Gastroesophageal sphincter (tissue), 4 donors: ENCODE results near the gene NOL3. TPM values are rescaled to one million over a fixed set of nuclear protein-coding genes. Genes with fewer than 3 reads are reported as not detected.
A peak's percentile ranks its signal among the peaks of the same experiment; 100 is the strongest.

Experiments
- ATAC-seq: fragments of 150-250 bp; one replicate; pipeline ENCODE4 v1.9.1; 2016; ENCODE audit warnings: mild to moderate bottlenecking, moderate library complexity
- H3K27ac ChIP-seq, 4 donors: fragments of 200-600 bp; sonication (generic) in 3 of 4; 1 replicate in 3 of 4; 2 replicates in 1 of 4; pipeline ENCODE4 v1.5.1; 2016 to 2019
- H3K27me3 ChIP-seq: fragments of 200-600 bp; sonication (generic); one replicate; pipeline ENCODE4 v1.5.1; 2019
- H3K36me3 ChIP-seq, 2 donors: fragments of 200-600 bp; sonication (generic); one replicate each; pipeline ENCODE4 v1.5.1; 2019; ENCODE audit warnings: control low read depth in 1 of 2
- H3K4me1 ChIP-seq, 3 donors: fragments of 200-600 bp; sonication (generic); 1 replicate in 2 of 3; 2 replicates in 1 of 3; pipeline ENCODE4 v1.5.1; 2016 to 2019; ENCODE audit warnings: control low read depth in 2 of 3
- H3K4me3 ChIP-seq, 2 donors: fragments of 200-600 bp; sonication (generic); one replicate each; pipeline ENCODE4 v1.5.1; 2019; ENCODE audit warnings: mild to moderate bottlenecking in 1 of 2, moderate library complexity in 1 of 2
- H3K9me3 ChIP-seq, 3 donors: fragments of 200-600 bp; sonication (generic); one replicate each; pipeline ENCODE4 v1.5.1; 2017 to 2019; ENCODE audit warnings: control low read depth in 2 of 3
- EP300 ChIP-seq: sonication (generic); formaldehyde crosslinking; IDR thresholded peaks from one replicate; pipeline ENCODE4 v1.6.1; 2017; ENCODE audit warnings: antibody characterized with exemption, mild to moderate bottlenecking
- POLR2A ChIP-seq, 2 donors: fragments of 450-650 bp; IDR thresholded peaks; one replicate each; pipeline ENCODE4 v1.6.1; 2017; ENCODE audit warnings: antibody characterized with exemption in 2 of 2, mild to moderate bottlenecking in 2 of 2, moderate library complexity in 1 of 2
- POLR2AphosphoS5 ChIP-seq: sonication (generic); formaldehyde crosslinking; IDR thresholded peaks from one replicate; pipeline ENCODE4 v1.6.1; 2017; ENCODE audit warnings: antibody characterized with exemption
- WGBS, 2 donors: methylation state at CpG; one replicate each; pipeline ENCODE4 v1.1.5; 2018; ENCODE audit warnings: low coverage in 1 of 2; 5-methylcytosine and 5-hydroxymethylcytosine counted together
- total RNA-seq, 4 donors: library from RNA; depleted of rRNA; stranded (reverse); fragments of >200 nt; gene quantifications; one replicate each; pipeline ENCODE4 v1.1.0, GENCODE V29; 2016
- TF ChIP-seq, protein P1 (sequence below), 4 experiments: fragments of 200-600 bp in 2 of 4; fragments of 450-650 bp in 2 of 4; sonication (generic) in 1 of 4; IDR thresholded peaks; one replicate each; pipeline ENCODE4 v1.5.1; 2017 to 2019; ENCODE audit warnings: antibody characterized with exemption in 4 of 4, mild to moderate bottlenecking in 2 of 4, moderate library complexity in 2 of 4

The NOL3 gene
- total RNA-seq, 4 donors from 2014 or later: 23.0 to 78.9 (median 49.9) TPM

DNA sequence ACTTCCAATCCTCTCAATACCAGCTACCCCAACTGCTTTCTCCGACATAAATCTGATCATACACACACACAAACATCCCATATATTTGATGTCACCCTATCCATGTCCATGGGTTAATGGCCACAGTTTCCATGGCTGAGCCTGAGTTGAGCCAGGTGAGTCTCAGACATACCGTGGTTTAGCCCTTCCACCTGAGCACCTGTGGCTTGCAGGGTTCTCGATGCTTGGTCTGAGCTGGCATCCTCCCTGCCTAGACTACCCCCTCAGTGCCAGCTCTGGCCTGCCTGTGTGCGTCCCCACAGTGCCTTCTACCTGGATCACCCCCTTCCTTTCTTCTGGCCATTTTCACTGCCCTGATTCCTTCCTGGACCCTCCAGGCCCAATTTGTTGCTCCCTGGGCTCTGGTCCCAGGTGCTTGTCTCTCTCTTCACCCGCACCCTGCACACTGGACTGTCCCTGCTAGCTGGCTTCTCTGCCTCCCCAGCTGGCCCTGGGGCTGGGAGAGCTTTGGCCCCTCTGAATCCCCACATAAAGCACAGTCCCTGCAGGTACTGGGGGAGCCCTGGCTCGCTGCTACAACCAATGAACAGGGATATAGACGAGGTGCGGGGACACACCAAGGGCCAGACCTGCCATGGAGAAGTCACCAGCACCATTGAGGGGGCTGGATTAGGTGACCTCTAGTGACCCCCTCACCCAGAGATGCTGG is 35.9 kb downstream of the NOL3 start:
- WGBS, 2 donors: 90 to 92% methylated on average over 3 to 6 of the region's 8 CpGs
- Histone ChIP-seq H3K4me3 (no peak overlapping the region), H3K4me1 (no peaks in the 10 kb centered on the region), H3K9me3 (no peaks in the 10 kb centered on the region), H3K36me3 (peaks cover 0 to 68% of the 10 kb centered on the region in 2 donors), H3K27me3 (no peaks in the 10 kb centered on the region), H3K27ac (no peak overlapping the region)
- no peak for ATAC-seq
- TF ChIP-seq, protein P1, sequence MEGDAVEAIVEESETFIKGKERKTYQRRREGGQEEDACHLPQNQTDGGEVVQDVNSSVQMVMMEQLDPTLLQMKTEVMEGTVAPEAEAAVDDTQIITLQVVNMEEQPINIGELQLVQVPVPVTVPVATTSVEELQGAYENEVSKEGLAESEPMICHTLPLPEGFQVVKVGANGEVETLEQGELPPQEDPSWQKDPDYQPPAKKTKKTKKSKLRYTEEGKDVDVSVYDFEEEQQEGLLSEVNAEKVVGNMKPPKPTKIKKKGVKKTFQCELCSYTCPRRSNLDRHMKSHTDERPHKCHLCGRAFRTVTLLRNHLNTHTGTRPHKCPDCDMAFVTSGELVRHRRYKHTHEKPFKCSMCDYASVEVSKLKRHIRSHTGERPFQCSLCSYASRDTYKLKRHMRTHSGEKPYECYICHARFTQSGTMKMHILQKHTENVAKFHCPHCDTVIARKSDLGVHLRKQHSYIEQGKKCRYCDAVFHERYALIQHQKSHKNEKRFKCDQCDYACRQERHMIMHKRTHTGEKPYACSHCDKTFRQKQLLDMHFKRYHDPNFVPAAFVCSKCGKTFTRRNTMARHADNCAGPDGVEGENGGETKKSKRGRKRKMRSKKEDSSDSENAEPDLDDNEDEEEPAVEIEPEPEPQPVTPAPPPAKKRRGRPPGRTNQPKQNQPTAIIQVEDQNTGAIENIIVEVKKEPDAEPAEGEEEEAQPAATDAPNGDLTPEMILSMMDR (IDR thresholded peaks at IDR 0.05): no peak
- TF ChIP-seq POLR2A (IDR thresholded peaks at IDR 0.05): no peak
- no peak for TF ChIP-seq EP300
- TF ChIP-seq POLR2AphosphoS5: no peak

DNA sequence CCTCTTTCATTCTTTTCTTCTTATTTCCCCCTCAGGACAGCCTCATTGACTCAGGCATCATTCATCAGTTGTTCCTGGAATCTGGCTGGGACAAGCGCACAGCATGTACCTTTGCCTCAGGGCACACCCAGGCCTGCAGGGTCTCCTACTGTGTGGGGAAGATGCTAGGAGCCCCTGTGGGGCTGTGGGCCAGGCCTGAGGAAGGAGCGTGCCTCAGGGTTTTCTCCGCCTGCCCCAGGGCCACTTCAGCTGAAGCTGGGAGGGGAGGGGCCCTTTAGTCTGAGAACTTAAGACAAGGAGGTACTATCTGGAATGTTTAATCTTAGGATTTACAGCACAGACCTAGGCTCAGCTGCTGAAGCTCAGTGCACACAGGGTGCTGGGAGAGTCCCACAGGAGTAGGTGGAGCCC is 36.5 kb downstream of the NOL3 start:
- no peaks in the 10 kb centered on the region for H3K9me3 ChIP-seq
- no peak overlapping the region for H3K4me3 ChIP-seq
- WGBS, 2 donors: no CpG with 5 or more reads among the region's 3 CpGs
- TF ChIP-seq POLR2AphosphoS5 (no peak), POLR2A (IDR thresholded peaks at IDR 0.05) (no peak), EP300 (no peak)
- TF ChIP-seq, protein P1 (IDR thresholded peaks at IDR 0.05): no peak
- H3K4me1 ChIP-seq: no peaks in the 10 kb centered on the region
- no peaks in the 10 kb centered on the region for H3K27me3 ChIP-seq
- H3K36me3 ChIP-seq: peaks cover 0 to 65% of the 10 kb centered on the region in 2 donors
- ATAC-seq: no peak
- no peak overlapping the region for H3K27ac ChIP-seq

DNA sequence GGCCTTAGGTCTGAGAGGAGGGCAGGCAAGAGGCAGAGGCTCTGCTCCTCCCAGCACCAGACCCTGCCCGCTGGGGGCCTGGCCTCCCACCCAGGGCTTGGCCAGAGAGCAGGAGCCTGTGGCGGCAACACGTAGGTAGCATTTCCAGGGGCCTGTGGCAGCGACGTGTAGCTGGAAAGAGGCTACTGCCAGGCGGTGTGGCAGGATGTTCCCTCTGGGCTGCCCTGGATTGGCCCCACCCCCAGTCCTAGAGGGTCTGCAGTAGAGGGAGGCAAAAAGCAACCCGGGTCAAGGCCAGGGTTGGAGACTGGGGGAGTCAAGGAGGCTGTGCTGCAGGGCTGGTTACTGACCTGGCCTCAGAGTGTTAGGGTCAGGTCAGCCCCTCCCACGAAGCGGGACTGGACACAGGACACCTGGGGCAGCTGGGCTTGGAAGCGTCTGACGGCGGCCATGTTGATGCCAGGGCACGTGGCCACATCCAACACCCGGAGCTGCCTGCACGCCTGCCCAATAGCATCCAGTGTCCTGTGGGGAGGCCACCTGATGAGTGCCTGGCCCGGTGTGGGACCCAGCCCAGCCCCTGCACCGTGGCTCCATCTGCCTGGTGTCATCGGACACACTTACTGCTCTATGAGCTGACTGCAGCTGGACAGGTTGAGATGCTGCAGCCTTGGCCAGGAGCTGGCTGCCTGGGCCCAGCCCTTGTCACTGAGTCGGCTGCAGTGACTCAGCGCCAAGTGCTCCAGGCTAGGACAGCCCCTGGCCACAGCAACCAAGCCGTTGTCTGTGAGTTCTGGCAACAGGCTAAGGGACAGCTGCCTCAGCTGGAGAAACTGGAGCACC is 37.1 kb downstream of the NOL3 start:
- 33% methylated on average over 1 of the region's 21 CpGs; no CpG with 5 or more reads in 1 of the 2 donors for WGBS, 2 donors
- ATAC-seq: no peak
- Histone ChIP-seq H3K4me1 (no peaks in the 10 kb centered on the region), H3K36me3 (peaks cover 0 to 58% of the 10 kb centered on the region in 2 donors), H3K27ac (no peak overlapping the region), H3K4me3 (no peak overlapping the region), H3K27me3 (no peaks in the 10 kb centered on the region), H3K9me3 (no peaks in the 10 kb centered on the region)
- TF ChIP-seq POLR2AphosphoS5: no peak
- TF ChIP-seq, protein P1 (IDR thresholded peaks at IDR 0.05): no peak
- peak in 1 of 2 donors; percentile 13 for TF ChIP-seq POLR2A (IDR thresholded peaks at IDR 0.05)
- TF ChIP-seq EP300: no peak

DNA sequence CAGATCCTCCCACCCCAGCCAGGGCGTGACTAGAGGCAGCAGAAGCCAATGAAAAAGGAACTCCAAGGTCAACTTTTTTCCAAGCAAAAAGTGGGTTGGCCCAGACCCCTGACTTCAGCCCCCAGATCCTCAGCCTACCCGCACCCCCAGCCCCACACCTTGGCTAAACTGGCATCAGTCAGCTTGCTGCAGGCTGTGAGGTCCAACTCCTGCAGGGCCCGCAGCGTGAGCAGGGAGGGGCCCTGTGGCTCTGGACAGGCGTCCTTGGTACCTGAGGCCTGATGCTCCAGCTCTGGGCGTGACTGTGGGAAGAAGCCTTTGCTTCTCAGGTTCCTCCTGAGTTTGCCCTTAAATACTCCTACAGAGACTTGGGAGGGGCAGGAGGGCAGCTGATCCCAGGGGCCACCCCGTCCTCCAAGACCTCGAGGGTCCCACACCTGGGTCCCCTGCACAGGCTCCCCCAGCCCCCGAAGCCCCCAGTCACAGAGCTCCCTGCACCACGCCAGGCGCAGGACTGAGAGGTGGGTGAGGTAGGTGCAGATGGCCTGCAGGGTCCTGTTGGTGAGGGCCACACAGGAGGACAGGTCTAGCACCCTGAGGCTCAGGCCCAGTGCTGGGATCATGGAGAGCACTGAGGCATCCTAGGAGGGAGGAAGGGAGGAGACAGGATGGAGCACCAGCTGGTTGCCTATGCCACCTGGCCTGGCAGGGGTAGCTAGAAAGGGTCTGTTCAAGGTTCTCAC is 38.0 kb downstream of the NOL3 start:
- TF ChIP-seq POLR2A (IDR thresholded peaks at IDR 0.05) (no peak), EP300 (no peak), POLR2AphosphoS5 (no peak)
- TF ChIP-seq, protein P1 (IDR thresholded peaks at IDR 0.05): no peak
- H3K36me3 ChIP-seq: peaks cover 0 to 54% of the 10 kb centered on the region in 2 donors
- no peaks in the 10 kb centered on the region for H3K9me3 ChIP-seq
- H3K27ac ChIP-seq: no peak overlapping the region
- no peaks in the 10 kb centered on the region for H3K27me3 ChIP-seq
- no peaks in the 10 kb centered on the region for H3K4me1 ChIP-seq
- no CpG with 5 or more reads among the region's 11 CpGs for WGBS, 2 donors
- no peak overlapping the region for H3K4me3 ChIP-seq
- no peak for ATAC-seq
